ENCODE measurements around the gene BPIFB6. TPM values are rescaled to one million over a fixed set of nuclear protein-coding genes. Genes with fewer than 3 reads are reported as not detected.

Gene BPIFB6
- total and polyA plus RNA-seq, 10 of the 15 experiments (the other 5 are each of a cell fraction or from before 2014, with no cell fraction given): not detected

- no peaks in the 10 kb centered on the region; a peak in 1 of 4 replicates for H3K27me3 ChIP-seq (replicated peaks in 1 of 2; ENCODE audit: control insufficient read depth in 2 of 2, insufficient read depth in 2 of 2, low read length in 1 of 2)
- FAIRE-seq (no peak), DNase-seq (ENCODE audit: low read depth, low spot score) (no peak), ATAC-seq (no peak)
- POLR2A ChIA-PET: no interaction called here
- RAD21 ChIA-PET (ENCODE audit: unreplicated experiment): no interaction called here
- H3K4me2 ChIP-seq (ENCODE audit: control insufficient read depth, insufficient read depth): no peak within 1 kb of the TSS
- intact Hi-C loops (cut with micrococcal nuclease; ENCODE audit: unreplicated experiment): no loop called here
- no peak within 1 kb of the TSS for H3K4me3 ChIP-seq
- H3K36me3 ChIP-seq (ENCODE audit: control insufficient read depth in 2 of 2, insufficient read depth in 2 of 2, low read length in 1 of 2): no peaks in the 10 kb centered on the region
- no peak within 1 kb of the TSS for H3K9ac ChIP-seq (ENCODE audit: control insufficient read depth, insufficient read depth, low read length)
- 27% methylated on average over 25 of the region's 25 CpGs for WGBS (ENCODE audit: insufficient coverage, insufficient replicate concordance, low lambda C conversion rate, missing lambda C conversion rate)
- no peak within 1 kb of the TSS for H2AFZ ChIP-seq (ENCODE audit: control insufficient read depth, low read depth, low read length)
- H3K79me2 ChIP-seq (ENCODE audit: control insufficient read depth, insufficient read depth, low read length): no peaks in the 10 kb centered on the region
- CTCF ChIA-PET: no interaction called here
- in situ Hi-C loops (cut with MboI): no loop called here
- H3K9me3 ChIP-seq (replicated peaks; ENCODE audit: control insufficient read depth, insufficient read depth, low read length): no peaks in the 10 kb centered on the region
- no peaks in the 10 kb centered on the region for H4K20me1 ChIP-seq (ENCODE audit: control insufficient read depth, insufficient read depth)
- SMC1A ChIA-PET (ENCODE audit: uncharacterized antibody, unreplicated experiment): no interaction called here
- BruUV-seq (replicated peaks): no TSS peak
- H3K27ac ChIP-seq (ENCODE audit: control insufficient read depth, insufficient read depth): no peak within 1 kb of the TSS
- H3K4me1 ChIP-seq (ENCODE audit: control insufficient read depth, insufficient read depth, low read length): no peaks in the 10 kb centered on the region
- no peak for TF ChIP-seq BMI1 (IDR thresholded peaks at IDR 0.05; ENCODE audit: borderline replicate concordance)
- no peak for TF ChIP-seq CBX3 (IDR thresholded peaks at IDR 0.05; ENCODE audit: borderline replicate concordance, low read depth)
- TF ChIP-seq BHLHE40 (IDR thresholded peaks at IDR 0.05; ENCODE audit: borderline replicate concordance in 1 of 2, low read depth in 2 of 2, low read length in 1 of 2): no peak
- TF ChIP-seq SIX5 (IDR thresholded peaks at IDR 0.05; ENCODE audit: low read depth, low read length, severe bottlenecking): no peak
- no peak for TF ChIP-seq SMAD1 (IDR thresholded peaks at IDR 0.05; ENCODE audit: low read depth, partially characterized antibody)
- TF ChIP-seq EP300 (IDR thresholded peaks at IDR 0.05; ENCODE audit: borderline replicate concordance in 1 of 2, control insufficient read depth in 1 of 2, low read depth in 2 of 2, low read length in 2 of 2): no peak
- no peak for TF ChIP-seq CBX5 (IDR thresholded peaks at IDR 0.05; ENCODE audit: low read depth)
- no peak for TF ChIP-seq CEBPZ (IDR thresholded peaks at IDR 0.05; ENCODE audit: low read depth, low read length)
- no peak for TF ChIP-seq RBBP5 (conservative IDR thresholded peaks at IDR 0.05)
- no peak for TF ChIP-seq MYB (IDR thresholded peaks at IDR 0.05; ENCODE audit: borderline replicate concordance, low read depth, low read length)
- no peak for TF ChIP-seq ZBED1 (IDR thresholded peaks at IDR 0.05; ENCODE audit: borderline replicate concordance)
- no peak for TF ChIP-seq PML (IDR thresholded peaks at IDR 0.05; ENCODE audit: low read length)
- TF ChIP-seq TCF7 (IDR thresholded peaks at IDR 0.05; ENCODE audit: borderline replicate concordance): no peak
- TF ChIP-seq MXI1 (IDR thresholded peaks at IDR 0.05; ENCODE audit: low read depth, low read length): no peak
- TF ChIP-seq NBN (IDR thresholded peaks at IDR 0.05): no peak
- TF ChIP-seq NRF1 (conservative IDR thresholded peaks at IDR 0.05; ENCODE audit: low read depth, low read length): no peak
- TF ChIP-seq PBX3 (IDR thresholded peaks at IDR 0.05; ENCODE audit: insufficient replicate concordance, low read depth, low read length): no peak
These were observed 22.1 kb downstream of the BPIFB6 start, which contains the start of gene BPIFB3 for GRCh38 chr20:33053291-33054106. BPIFB3 (plus strand) TSS chr20:33053903; CDS start chr20:33055436, 1,533 bp downstream.

All from GM12878 (cell line).